Measurements from ENCODE around the gene DAP.
"Not testable (repeated sequence)": the region's sequence is repeated elsewhere in the genome, so short reads cannot be mapped to it uniquely, and the experiment has no call there.

Gene DAP

DNA sequence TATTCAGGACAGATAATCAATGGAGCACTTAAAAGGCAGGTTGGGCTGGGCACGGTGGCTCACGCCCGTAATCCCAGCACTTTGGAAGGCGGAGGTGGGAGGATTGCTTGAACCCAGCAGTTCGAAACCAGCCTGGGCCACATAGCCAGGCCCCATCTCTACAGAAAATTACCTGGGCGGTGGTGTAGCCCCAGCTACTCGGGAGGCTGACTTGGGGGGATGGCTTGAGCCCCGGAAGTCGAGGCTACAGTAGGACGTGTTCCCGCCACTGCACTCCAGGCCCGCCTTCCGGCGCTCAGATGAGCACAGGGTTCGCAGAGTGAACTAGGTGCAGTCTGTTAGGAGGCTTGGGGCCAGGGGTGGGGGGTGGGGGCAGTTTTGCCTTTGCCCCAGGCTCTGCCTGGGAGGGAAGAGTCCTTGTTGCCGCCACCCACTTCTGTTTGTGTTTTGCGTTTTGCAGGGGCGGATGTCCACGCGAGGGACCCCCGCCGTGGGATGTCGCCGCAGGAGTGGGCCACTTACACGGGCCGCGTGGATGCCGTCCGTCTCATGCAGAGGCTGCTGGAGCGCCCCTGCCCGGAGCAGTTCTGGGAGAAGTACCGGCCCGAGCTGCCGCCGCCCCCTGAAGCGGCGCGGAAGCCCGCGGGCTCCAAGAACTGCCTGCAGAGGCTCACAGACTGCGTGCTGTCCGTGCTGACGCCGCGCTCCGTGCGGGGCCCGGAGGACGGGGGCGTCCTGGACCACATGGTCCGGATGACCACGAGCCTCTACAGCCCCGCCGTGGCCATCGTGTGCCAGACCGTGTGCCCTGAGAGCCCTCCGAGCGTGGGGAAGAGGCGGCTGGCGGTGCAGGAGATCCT lies 112.0 kb downstream of the DAP start:
- no peak for DNase-seq

DNA sequence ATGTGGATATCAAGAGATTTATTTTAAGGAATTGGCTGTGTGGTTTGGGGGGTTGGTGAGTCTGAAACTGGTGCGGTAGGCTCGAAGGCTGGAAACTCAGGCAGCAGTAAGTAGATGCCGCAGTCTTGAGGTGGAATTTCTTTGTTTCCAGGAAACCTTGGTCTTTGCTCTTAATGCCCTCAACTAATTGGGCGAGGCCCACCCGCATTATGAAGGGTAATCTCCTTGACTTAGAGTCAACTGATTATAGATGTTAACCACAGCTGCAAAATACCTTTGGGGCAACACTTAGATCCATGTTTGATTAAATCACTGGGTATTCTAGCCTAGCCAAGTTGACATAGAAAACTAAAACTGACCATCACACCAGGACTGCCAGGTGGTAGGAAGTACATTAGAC lies 113.4 kb downstream of the DAP start:
- no peak for DNase-seq

- no peak for DNase-seq
Measured at GRCh38 chr5:10645671-10646070, 115.4 kb downstream of the DAP start.

DNA sequence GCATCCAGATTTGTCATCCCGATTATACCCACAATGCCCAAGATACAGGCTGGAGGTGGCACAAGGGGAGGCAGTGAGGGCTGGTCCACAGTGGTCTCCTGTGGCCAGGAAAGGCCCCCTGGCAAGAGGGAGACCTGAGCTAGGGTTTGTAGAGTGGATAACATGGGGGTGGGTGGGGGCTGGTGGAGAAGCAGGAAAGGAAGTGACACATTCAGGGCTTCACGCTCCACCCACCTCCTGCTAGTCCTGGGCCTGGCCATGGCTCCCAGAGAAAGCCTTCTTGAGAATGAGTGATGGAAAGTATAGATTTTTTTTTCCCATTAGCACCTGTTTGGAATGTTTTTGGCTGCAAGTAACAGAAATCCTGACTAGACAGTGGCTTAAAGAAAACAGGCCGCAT lies 115.9 kb downstream of the DAP start:
- DNase-seq, result no peak

DNA sequence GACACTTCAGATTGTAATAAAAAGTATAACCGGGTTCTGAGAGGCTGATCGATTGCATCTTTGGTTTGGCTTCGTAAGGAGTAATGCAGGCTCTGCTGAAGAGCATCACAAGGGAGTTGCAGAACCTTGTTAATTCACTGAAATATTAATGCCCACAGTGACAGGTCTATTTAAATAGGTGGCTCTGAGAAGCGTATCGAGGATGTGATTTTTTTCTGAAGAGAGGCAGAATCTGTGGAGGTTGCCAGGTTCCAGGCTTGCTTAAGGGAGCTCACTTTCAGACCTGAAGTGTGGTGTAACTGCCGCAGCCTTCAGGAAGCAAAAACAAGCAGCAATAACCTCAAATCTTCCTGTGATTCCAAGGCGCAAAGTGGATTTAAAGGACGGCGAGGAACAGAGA lies 116.8 kb downstream of the DAP start:
- DNase-seq, result no peak

GRCh38 chr5:10642367-10642766 lies 118.7 kb downstream of the DAP start:
- DNase-seq, result no peak

DNA sequence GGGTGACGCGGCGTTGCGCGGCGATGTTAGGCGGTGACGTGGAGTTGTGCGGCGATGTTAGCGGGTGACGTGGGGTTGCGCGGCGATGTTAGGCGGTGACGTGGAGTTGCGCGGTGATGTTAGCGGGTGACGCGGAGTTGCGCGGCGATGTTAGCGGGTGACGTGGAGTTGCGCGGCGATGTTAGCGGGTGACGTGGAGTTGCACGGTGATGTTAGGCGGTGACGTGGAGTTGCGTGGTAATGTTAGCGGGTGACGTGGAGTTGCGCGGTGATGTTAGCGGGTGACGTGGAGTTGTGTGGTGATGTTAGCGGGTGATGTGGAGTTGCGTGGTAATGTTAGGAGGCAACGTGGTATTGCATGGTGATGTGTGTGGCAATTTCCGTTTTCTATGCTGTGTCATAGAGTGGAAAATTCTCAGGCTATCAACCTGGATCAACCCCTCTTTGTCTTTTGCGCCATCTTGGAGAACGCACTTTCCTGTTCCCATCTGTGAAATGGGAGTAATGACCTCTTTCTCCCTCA lies 121.1 kb downstream of the DAP start:
- no peak for DNase-seq

GRCh38 chr5:10638723-10639122 lies 122.3 kb downstream of the DAP start:
- not testable (repeated sequence) for DNase-seq

GRCh38 chr5:10637944-10638343 lies 123.1 kb downstream of the DAP start:
- DNase-seq, result no peak

GRCh38 chr5:10636363-10637142 lies 124.5 kb downstream of the DAP start:
- DNase-seq, result no peak

- DNase-seq, result no peak
Measured at GRCh38 chr5:10635867-10636350, 125.1 kb downstream of the DAP start.

DNA sequence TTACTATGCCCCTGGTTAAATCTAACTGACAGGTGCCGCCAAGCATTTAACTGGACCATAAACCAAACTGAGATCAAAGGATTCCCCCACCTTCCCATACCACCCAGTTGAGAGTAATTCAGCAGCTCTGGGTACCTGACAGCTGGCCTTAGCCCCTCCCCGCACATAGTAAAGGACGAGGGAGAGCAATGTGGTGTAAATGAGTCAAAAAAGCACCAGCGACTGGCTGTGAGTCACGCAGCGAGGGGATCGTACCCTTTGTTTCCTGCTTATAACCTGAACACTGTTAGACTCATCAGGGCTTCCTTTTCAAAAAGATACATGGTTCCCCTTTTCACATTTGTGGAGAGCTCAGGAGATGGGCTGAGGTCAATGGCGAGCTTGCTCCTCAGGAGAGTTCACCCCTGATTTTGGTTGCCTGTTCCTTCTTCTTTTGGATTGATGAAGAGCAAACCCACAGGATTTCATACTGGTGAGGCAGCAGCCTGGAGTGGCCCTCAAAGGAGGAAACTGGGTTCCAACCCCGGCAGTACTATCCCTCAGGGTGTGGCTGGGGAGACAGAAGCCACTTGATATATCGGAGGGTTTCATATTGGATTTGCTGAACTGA lies 125.7 kb downstream of the DAP start:
- no peak for DNase-seq

DNA sequence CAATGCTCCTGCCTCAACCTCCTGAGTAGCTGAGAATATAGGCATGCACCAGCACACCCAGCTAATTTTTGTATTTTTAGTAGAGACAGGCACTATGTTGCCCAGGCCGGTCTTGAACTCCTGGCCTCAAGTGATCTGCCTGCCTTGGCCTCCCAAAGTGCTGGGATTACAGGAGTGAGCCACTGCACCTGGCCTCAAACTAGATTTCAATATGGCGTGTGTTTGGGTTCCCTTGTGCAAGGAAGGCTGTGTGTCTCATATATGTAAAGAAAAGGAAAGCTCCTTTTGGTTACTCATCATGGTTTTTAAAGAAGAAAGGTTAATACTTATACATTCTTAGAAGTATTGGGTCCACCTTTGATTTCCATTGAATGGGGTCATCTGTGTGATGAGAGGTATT lies 126.5 kb downstream of the DAP start:
- no peak for DNase-seq

DNA sequence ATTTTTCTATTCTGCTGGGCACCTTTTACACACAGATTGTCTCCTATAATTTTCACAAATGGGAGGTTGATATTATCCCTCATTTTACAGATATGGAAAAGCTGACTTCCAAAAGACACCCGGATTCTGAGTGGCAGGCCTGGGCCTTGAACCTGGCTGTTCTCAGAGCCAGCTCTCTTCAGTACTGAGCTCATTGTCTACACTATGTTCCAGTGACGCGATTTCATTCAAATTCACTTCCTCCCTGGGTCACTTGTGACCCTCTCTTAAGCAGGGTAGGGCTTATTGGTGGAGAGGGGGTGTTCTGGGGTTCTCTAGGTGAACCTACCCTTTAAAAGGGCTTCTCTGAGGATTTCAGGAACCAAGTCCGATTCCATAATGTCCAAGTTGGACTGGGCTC lies 127.0 kb downstream of the DAP start:
- DNase-seq, result no peak

DNA sequence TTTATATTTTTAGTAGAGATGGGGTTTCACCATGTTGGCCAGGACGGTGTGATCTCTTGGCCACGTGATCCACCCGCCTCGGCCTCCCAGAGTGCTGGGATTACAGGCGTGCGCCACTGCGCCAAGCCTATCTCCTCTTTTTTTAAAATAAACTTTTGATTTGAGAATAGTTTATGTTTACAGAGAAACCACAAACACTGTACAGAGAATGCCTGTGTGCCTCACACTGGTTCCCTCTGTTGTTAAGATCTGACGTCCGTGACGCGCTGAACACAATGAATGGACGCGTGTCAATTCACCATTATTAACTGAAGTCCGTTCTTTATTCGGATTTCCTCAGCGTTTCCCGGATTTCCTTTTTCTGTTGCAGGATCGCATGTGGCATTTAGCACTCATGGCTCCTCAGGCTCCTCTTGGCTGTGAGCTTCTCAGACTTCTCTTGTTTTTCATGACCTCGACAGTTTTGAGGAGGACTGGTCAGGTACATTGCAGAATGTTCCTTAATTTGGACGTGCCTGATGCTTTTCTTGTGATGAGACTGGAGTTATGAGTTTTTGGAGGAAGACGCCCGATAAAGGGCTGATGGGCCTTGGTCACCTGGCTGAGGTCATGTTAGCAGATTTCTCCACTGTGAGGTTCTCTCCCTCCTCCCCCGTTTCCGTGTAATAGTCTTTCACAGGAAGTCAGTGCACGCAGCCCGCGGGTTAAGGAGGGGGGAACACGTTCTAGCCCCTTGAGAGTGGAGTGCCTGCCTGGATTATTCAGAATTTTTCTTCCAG lies 127.6 kb downstream of the DAP start:
- DNase-seq, result no peak

- DNase-seq, result no peak
Measured at GRCh38 chr5:10632110-10632761, 128.8 kb downstream of the DAP start.

DNA sequence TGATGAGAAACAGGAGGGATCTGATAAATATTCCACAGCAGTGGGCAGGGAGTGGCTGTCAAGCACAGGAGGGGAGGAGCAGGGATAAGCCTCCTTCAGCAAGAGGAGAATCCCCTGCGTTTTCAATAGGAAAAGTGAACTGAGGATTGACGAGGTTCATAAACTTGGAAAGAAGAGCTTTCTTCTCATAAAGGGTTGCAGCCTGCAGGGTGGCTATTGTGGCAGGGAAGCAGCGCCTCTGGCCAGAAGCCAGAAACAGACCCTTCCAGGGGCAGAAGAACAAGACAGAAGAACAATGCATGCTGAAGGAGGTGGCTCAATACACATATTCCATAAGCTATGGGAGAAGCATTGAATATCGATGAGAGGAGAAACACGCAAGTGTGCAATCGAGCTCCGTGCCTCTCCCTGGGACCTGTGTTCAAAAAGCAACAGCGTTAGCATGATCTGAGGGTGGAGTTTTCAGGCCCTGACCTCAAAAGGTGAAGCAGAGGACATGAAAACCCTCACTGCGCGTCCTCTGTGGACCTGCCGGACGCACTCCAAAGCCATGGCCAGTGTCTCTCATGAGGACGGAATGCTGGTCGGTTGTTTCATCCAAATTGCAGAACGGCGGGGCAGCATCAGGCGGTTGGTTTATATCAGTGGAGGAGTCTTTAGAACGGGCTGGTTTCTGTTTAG lies 129.6 kb downstream of the DAP start:
- no peak for DNase-seq

GRCh38 chr5:10630744-10631143 lies 130.3 kb downstream of the DAP start:
- DNase-seq, result not testable (repeated sequence)

DNA sequence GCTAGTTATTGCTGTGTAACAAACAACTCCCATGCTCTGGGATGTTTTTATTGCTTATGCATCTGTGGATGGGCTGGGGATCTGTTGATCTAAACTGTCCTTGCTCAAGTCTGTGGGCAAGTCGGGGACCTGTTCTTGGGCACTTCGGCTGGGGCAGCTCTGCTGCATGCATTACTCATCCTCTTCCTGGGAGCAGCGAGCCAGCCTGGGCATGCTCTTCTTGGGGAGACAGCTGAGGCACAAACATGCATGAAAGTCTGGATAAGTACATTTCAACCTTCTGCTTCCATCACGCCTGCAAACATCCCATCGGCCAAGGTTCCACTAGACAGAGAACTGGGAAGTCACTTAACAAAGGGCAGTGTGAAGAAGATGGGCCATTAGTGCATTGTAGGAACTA lies 130.9 kb downstream of the DAP start:
- no peak for DNase-seq

DNA sequence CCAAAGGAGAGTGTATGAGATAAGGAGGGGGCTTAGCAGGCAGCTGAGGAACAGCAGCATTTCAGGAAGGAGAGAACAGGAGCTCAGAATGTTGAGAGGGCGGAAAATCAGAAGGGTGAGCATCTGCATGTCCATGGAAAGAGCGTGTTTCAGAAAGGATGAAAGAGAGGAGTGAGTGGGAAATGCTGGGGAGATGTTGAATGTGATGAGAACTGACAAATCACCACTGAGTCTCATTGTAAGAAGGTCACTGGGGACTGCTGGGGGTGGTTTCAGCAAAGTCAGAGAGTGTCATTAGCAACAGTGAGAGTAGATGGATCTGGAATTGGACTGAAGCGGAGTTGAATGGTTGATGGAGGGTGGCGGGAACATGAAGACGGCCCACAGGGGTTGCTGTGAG lies 131.4 kb downstream of the DAP start:
- no peak for DNase-seq

Data from NCI-H2081 treated with DMSO at 0.1 percent for 48 hours (cell line).